CD4-positive, alpha-beta T cell treated with Interleukin-10 for 1 hour (primary cell): ENCODE results near the gene MORC4.
A peak's percentile ranks its signal among the peaks of the same experiment; 100 is the strongest.
"Not testable (repeated sequence)": the region's sequence is repeated elsewhere in the genome, so short reads cannot be mapped to it uniquely, and the experiment has no call there.

Experiments
- DNase-seq: peaks from one replicate; pipeline ENCODE4 v3.0.0-alpha.2; 2020

The MORC4 gene

GRCh38 chrX:107000013-107000515 is at the start of gene MORC4:
Gene MORC4, minus strand, starts transcription at chrX:107000212. Its CDS starts 243 bp downstream, at chrX:106999969.
- DNase-seq, result peak; percentile 75

- no peak for DNase-seq
Observed at GRCh38 chrX:107047622-107048021, 47.6 kb upstream of the MORC4 start.

- DNase-seq, result no peak
Observed at GRCh38 chrX:107029752-107030151, 29.7 kb upstream of the MORC4 start.

DNA sequence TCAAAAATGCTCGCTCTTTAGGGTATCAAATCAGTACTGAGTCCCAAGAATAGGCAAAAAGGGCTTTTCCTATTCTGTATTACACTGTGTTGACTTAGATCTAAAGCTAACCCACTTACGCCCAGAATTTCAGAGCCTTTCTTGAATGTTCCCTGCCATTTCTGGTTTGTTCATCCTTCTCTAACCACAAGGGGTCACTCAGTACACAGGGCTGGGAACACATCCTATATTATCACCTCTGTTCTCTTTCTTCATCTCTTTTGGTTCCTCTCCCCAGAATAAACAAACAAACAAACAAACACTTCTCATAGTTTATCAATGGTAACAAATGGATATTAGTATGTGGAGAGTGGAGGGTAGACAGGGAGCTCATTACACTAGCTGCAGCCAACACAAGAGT is 25.5 kb upstream of the MORC4 start:
- peak; percentile 18 for DNase-seq

DNA sequence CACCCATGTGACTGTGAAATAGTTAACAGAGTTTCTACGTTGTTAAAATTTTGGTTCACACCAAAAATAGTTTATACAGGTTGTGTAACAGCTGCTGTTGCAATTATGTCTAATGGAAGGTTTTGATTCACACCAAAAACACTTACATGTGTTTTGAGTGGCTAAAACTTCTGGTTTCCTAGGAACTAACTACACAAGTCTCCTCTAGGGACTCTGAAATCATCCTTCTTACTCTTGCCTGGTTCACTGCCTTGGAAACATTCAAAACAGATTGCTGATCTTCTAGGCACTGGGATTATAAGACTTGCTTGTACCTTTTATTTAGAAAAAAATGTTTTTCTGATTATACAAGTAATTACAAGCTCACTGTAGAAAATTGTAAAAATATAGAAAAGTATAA is 14.9 kb upstream of the MORC4 start:
- DNase-seq, result no peak

DNA sequence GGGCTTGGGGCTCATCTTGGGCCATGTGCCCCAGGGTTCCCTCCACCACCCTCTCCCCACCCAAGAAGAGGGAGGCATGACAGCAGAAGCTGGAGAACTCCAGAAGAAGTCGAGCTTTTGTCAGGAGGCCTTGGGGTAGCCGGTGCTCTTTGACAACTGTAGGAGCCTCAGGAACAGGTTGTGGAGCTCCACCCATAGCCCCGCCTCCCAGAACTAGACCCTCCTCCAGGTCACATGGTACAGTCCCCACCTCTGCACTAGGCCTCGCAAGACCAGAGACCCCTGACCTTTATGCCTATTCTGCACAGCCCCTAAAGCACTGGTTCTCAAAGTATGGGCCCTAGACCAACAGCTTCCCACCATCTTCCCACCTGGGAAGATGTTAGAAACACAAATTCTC is 8.0 kb upstream of the MORC4 start:
- DNase-seq, result no peak

GRCh38 chrX:106999002-106999975 is 723 bp downstream of the MORC4 start:
- DNase-seq, result peak; percentile 50

GRCh38 chrX:106997611-106998010 is 2.4 kb downstream of the MORC4 start:
- no peak for DNase-seq

- no peak for DNase-seq
Observed at GRCh38 chrX:106995678-106996077, 4.3 kb downstream of the MORC4 start.

DNA sequence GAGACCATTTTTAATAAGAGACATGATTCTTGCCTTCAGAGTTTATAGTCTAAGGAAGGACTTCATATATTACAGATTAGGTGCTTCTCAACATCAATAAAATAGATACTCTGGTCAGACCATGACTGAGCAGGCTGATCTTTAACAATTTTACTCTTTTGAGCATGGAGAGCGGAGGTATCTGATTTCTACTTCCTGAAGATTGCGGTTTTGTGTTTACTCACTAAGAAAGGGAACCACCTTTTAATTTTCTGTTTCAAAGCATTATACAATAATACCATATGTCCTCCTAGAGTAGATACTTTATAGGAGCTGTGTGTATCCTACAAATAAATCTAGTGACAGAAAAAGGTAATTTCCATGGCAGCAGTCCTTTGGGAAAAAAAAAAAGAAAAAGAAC is 12.5 kb downstream of the MORC4 start:
- DNase-seq, result peak; percentile 2

DNA sequence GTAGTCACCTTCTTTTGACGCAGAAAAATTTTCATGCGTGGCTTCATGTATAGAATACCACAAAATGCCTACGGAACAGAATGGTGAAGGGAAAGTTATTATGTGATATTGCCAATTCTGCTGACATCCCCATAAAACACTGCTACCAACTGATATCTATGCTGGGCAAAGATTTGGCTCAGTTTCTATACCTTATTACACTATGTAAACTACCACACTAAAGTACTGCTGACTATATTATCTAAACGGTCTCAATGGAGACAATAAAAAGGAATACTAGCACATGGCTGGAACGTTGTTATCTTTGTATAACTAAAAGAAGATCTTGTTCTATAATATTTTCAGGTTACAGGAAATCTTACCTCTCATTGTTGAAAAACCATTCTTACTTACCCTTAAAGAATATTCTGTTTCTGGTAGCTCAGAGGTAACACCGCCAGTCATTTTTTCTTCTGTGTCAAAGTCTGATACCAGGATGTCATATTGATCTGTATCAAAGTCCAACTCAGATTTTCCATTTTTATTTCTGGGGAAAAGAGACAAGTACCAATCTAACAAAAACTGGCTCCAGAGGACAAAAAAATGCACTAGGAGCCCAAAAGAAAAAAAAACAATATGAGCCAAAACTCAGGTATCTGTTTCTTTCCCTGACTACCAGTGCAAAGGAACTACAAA is 18.9 kb downstream of the MORC4 start:
- DNase-seq, result no peak

GRCh38 chrX:106976416-106976815 is 23.6 kb downstream of the MORC4 start:
- no peak for DNase-seq

DNA sequence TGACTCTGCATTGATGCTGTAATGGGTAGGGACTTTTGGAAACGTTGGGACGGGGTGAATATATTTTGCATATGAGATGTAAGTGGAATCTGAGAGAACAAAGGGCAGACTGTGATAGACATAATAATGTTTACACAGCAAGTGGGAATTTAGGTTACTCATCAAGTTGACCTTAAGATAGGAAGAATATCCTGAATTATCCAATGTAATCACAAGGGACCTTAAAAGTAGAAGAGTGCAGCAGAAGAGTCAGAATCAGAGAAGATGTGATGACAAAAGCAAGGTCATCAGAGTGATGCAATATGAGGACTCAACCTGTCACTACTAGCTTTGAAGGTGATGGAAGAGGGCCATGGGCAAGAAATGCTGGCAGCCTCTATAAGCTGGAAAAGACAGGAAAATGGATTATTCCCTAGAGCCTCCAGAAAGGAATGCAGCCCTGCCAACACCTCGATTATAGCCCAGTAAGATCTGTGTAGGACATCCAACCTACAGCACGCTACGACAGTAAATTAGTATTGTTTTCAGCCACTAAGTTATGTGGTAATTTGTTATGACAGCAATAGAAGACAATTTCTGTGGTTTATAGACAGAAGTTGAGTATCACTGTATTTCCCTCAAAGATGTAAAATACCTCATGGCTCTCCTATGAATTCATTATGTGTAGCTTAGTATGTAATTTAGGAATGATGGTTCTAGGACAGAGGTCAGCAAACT is 26.4 kb downstream of the MORC4 start:
- no peak for DNase-seq

- no peak for DNase-seq
Observed at GRCh38 chrX:106972896-106973295, 27.1 kb downstream of the MORC4 start.

- DNase-seq, result not testable (repeated sequence)
Observed at GRCh38 chrX:106966547-106966946, 33.5 kb downstream of the MORC4 start.

DNA sequence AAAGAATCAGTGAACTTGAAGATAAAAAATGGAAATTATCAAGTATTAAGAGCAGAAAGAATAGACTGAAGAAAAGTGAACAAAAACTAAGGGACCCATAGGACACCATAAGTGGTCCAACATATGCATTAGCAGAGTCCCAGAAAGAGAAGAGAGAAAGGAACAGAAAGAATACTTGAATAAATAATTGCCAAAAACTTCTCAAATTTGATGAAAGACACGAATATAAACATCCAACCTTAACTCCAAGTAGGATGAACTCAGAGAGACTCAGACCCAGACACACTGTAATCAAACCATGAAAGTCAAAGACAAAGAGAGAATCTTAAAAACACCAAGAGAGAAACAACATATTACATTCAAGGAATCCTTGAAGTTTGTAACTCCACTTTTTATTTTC is 35.7 kb downstream of the MORC4 start:
- no peak for DNase-seq

DNA sequence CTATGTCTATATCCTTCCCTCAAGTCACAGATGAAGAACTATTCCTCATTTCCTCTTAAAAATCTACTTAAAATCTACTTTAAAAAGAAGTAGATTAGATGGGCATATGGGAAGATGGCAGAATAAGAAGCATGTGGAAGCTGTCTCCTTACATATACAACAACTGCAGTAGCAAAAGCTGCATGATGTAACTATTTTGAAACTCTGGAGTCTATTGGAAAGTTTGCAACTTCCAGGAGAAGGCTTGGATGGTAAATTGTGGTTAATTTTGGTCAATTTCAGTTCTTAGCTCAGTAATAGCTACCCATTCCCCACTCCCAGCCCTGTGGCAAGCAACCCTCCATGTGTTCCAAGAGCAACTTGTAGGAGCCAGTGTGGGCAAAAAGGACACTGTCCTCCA is 36.9 kb downstream of the MORC4 start:
- DNase-seq, result no peak

GRCh38 chrX:106959901-106960300 is 40.1 kb downstream of the MORC4 start:
- DNase-seq, result no peak

- DNase-seq, result no peak
Observed at GRCh38 chrX:106957856-106958255, 42.2 kb downstream of the MORC4 start.

- DNase-seq, result no peak
Observed at GRCh38 chrX:106955004-106955772, 44.8 kb downstream of the MORC4 start.

DNA sequence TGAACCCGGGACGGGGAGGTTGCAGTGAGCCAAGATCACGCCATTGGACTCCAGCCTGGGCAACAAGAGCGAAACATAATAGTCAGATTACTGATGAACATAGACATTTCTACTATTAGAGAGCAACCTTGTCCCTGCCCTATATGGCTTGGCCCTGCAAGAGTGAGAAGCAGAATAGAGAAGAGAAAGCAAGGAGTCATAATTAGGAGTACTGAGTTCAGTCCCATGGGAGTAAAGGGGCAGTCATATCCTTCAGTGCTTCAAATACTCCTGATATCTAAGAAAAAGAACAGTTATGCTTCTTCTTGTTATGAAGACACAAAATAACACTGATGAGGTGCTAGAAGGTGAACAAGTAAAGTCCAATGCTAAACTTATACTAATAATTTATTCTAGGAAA is 46.0 kb downstream of the MORC4 start:
- DNase-seq, result no peak

- DNase-seq, result no peak
Observed at GRCh38 chrX:106952988-106953387, 47.0 kb downstream of the MORC4 start.
